Right renal pelvis (tissue), 4 donors: ENCODE results near the gene KIF6. TPM values are rescaled to one million over a fixed set of nuclear protein-coding genes. Genes with fewer than 3 reads are reported as not detected.
A peak's percentile ranks its signal among the peaks of the same experiment; 100 is the strongest.

Source experiments
- DNase-seq, 4 donors: peaks; one replicate each; pipeline ENCODE4 v3.0.0-alpha.2; 2013; ENCODE audit warnings: low read depth in 4 of 4, low spot score in 3 of 4, missing footprints in 1 of 4
- polyA plus RNA-seq, 4 donors: library from polyadenylated mRNA; unstranded; fragments of 120-200 nt; gene quantifications; one replicate each; pipeline ENCODE4 v1.2.1, GENCODE V29; 2013; ENCODE audit not compliant: insufficient read length in 4 of 4

Gene KIF6
- polyA plus RNA-seq, 4 donors = 3.8 to 4.6 (median 4.0) TPM

- DNase-seq = no peak
Observed at GRCh38 chr6:39466631-39467030, 258.6 kb downstream of the KIF6 start.

- DNase-seq = no peak
Observed at GRCh38 chr6:39465539-39465938, 259.7 kb downstream of the KIF6 start.

GRCh38 chr6:39464067-39464466, 261.1 kb downstream of the KIF6 start:
- DNase-seq = no peak

- DNase-seq = no peak
Observed at GRCh38 chr6:39453956-39454524, 271.2 kb downstream of the KIF6 start.

- no peak for DNase-seq
Observed at GRCh38 chr6:39453241-39453640, 272.0 kb downstream of the KIF6 start.

- DNase-seq = no peak
Observed at GRCh38 chr6:39452306-39453145, 272.7 kb downstream of the KIF6 start.

- DNase-seq = no peak
Observed at GRCh38 chr6:39451831-39452230, 273.4 kb downstream of the KIF6 start.

GRCh38 chr6:39449022-39449421, 276.2 kb downstream of the KIF6 start:
- no peak for DNase-seq

- DNase-seq = no peak
Observed at GRCh38 chr6:39446909-39447308, 278.3 kb downstream of the KIF6 start.

- DNase-seq = no peak
Observed at GRCh38 chr6:39445667-39446066, 279.5 kb downstream of the KIF6 start.

GRCh38 chr6:39444479-39445019, 280.7 kb downstream of the KIF6 start:
- no peak for DNase-seq

GRCh38 chr6:39441986-39442385, 283.2 kb downstream of the KIF6 start:
- DNase-seq = no peak

- no peak for DNase-seq
Observed at GRCh38 chr6:39441301-39441700, 283.9 kb downstream of the KIF6 start.

GRCh38 chr6:39440039-39440426, 285.2 kb downstream of the KIF6 start:
- DNase-seq = no peak

- no peak for DNase-seq
Observed at GRCh38 chr6:39439342-39440038, 285.7 kb downstream of the KIF6 start.

GRCh38 chr6:39433630-39434029, 291.6 kb downstream of the KIF6 start:
- no peak for DNase-seq

- DNase-seq = no peak
Observed at GRCh38 chr6:39432330-39433025, 292.7 kb downstream of the KIF6 start.

GRCh38 chr6:39430871-39431523, 294.2 kb downstream of the KIF6 start:
- peak in 1 of 4 donors; percentile 9 for DNase-seq

- DNase-seq = no peak
Observed at GRCh38 chr6:39430446-39430845, 294.8 kb downstream of the KIF6 start.

GRCh38 chr6:39428816-39429215, 296.4 kb downstream of the KIF6 start:
- no peak for DNase-seq
